Measurements from ENCODE around the gene CACNA2D3.

CACNA2D3 gene

DNA sequence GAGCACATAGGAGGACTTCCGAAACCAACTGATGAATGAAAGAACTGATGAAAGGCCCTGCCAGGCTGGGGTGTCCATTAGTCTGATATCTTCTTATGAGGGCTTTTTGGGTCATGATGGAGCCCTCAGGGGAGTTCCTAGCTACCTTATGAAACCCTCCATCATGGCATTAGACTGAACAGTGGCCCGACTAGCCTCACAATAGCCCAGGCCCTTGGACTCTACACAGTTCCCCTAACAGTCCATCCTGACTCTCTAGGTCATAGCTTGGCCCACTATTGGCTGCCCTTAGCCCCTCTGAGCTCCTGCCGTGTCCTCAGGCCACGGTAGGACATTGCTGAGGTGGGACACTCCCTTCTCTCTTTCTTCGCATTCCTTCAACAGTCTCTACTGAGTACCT is 365.9 kb downstream of the CACNA2D3 start:
- DNase-seq, result no peak

DNA sequence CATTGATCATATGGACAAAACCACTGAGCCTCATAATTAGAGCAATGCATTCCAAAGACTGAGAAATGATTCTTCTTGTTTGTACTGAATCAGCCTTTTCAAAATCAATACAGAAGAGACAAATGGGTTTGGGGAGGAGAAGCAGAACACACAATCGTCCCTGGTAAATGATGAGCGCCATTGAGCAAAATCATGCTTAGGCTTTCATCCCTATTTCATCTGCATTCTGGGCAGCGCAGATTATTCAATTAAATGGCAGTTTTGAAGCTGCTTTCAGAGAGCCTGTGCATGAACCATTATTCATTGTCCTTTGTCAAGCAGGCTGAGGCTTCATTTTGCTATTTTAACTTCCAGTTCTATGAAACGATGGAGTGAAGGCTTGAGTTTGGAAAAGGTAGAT is 371.9 kb downstream of the CACNA2D3 start:
- DNase-seq, result no peak

DNA sequence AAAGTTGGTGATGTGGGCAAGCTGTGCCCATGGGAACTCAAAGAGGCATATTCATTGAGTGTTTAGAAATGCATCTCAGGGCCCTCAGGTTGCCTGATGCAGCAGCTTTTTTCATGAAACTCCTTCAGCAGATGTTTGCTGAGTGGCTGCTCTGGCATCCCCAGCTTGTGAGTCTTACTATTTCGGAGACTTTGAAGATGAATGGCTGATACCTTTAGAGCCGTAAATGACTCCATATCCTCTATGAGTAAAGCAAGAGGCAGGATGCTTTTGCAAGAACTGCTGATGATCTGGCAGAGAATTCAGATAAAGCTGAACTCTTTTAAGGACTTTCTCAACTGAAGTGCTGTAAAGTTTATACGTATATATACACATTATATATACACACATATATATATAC is 384.3 kb downstream of the CACNA2D3 start:
- DNase-seq, result no peak

- no peak for DNase-seq
Measured at GRCh38 chr3:54507876-54508460, 385.6 kb downstream of the CACNA2D3 start.

- no peak for DNase-seq
Measured at GRCh38 chr3:54510506-54510905, 388.2 kb downstream of the CACNA2D3 start.

- no peak for DNase-seq
Measured at GRCh38 chr3:54511766-54512365, 389.5 kb downstream of the CACNA2D3 start.

DNA sequence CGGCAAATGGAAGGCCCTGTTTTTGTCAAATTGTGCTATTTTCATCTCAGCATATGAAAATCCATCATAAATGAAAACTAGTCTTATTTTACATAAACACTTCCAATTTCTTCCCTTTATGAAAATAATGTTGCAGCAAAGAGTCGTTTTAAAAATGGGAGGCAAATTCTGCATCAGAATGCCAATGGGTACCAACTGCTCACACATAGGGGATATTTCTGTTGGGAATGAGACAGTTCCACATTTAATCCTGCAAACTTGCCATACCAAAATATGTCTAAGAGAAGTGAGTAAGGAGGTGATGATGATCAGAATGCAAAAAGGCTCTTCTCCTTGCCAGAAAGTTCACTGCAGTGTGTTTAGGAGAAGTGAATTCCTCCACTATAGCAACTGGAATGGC is 391.7 kb downstream of the CACNA2D3 start:
- DNase-seq, result no peak

DNA sequence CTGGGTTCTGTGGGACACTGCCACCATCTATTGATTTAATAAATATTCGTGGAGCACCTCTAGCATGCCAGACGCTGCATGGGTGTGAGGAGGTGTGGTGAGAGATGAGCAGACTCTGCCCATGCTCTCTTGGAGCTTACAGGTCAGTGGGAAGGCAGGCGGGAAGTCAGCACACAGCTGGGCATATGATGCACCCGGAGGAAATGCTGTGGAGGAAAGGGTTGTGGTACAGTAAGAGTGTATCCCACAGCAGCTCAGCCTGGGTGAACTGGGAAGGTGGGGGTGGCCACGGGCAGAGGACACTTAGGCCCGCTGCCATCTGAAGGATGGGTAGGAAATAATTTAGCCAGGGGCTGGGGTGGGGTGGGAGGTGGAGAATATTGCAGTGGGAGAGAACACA is 392.1 kb downstream of the CACNA2D3 start:
- DNase-seq, result no peak

DNA sequence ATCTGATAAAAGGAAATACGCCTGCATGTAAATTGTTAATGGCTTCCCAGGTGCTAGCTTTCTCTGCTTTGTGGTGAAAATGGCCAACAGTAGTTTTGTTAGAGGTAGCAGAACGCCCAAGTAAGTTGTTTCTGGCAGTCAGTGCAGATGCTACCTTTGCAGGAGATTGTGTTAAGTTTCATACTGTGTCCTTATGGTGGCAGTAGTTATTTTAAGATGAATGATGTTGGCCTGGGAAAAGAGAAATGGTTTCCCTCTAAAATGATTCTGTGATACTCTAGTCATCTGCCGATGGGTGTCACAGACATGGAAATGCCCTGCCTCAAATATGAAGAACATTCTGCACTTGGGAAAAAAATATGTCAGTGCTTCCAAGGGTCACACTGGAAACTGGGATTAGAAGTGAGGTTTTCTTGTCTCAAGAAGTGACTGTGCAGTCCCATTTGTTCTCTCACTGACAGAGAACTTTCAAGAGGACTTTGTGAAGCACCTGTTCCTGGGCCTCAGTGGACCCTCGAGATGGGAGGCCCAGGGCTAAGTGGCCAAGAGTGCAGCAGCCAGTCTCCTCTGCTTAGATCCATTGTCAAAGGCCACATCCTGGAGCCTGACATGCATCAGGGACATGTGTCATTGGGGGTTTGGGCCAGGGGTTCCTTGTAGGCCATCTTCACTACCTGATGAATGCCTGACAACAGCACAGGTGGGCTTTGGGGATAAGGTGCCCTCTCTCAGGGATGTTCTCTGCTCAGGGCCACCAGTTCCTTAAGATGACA is 393.3 kb downstream of the CACNA2D3 start:
- DNase-seq, result no peak

DNA sequence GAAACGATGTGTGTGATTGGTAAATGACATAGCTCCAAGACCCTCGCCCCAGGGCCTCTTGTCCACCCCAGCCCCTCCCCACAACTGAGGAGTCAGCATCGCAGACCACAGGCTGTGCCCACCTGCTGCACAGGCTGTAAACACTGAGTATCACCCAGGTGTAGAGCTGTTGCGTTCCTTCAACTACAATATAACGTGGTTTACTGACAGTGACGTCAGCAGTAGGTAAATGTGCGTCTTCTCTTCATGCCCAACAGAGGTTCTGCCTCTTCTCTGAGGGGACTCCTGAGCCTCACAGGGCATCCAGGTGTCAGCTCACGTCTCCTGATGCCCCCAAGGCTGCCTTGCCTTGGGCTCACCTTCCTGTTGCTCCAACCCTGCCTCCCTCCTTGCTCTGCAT is 395.1 kb downstream of the CACNA2D3 start:
- no peak for DNase-seq

- DNase-seq, result no peak
Measured at GRCh38 chr3:54518011-54518675, 395.8 kb downstream of the CACNA2D3 start.

- no peak for DNase-seq
Measured at GRCh38 chr3:54519493-54519892, 397.1 kb downstream of the CACNA2D3 start.

DNA sequence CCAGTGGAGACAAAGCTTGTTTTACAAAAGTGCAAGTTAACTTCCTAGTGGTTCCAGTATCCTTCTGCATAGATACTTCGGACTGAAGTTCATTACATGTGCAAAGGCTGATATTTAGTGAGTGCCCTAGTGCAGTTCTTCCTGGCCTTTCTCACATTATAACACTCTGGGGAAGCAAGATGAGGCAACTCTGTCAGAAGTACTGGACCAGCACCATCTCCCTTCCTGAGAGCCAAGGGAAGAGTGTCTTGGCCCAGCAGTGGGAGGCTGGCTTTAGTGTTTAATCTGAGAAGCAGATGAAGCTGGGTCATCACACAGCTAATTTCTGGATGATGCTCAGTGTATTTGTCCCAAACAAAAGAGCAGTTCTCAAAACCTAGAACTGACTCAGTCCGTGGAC is 397.7 kb downstream of the CACNA2D3 start:
- no peak for DNase-seq

GRCh38 chr3:54527521-54527920 is 405.2 kb downstream of the CACNA2D3 start:
- DNase-seq, result no peak

DNA sequence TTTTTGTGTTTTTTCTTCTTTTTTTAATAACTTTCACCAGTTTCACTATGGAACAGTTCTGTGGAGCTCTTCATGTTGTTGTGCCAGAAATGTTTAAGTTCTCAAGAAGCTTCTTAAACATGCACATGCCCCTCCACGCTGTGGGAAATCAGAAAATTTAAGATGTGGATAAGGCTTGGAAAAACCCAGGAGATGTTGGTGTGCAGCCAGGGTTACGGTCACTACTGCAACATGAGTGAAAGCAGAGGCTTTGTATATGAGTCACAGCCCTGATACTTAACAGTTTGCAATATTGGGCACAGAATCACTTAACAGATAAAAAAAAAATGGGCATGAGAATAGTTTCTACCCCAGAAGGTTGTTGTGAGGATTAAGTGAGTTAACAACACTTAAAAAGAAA is 405.6 kb downstream of the CACNA2D3 start:
- no peak for DNase-seq

- DNase-seq, result no peak
Measured at GRCh38 chr3:54528668-54529067, 406.3 kb downstream of the CACNA2D3 start.

DNA sequence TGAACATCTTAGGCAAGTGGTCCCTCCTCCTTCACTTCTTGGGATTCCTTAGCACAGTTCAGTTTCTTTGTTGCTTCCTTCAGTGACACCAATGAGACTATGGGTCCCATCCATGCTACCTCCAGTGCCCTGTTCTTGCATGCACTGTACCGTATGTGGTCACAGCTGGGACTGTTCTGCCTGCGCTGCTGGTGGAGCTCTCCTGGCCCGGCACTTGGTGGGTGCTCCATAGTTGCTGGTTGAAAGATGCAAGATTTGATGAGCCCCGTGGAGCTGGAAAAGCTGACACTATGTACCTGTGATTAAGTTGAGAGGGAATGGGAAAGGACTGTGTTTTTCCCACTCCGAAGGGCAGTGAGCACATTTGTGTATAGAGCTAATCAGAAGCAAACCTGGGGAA is 407.7 kb downstream of the CACNA2D3 start:
- DNase-seq, result no peak

GRCh38 chr3:54530944-54531343 is 408.6 kb downstream of the CACNA2D3 start:
- DNase-seq, result no peak

- DNase-seq, result no peak
Measured at GRCh38 chr3:54531741-54532140, 409.4 kb downstream of the CACNA2D3 start.

DNA sequence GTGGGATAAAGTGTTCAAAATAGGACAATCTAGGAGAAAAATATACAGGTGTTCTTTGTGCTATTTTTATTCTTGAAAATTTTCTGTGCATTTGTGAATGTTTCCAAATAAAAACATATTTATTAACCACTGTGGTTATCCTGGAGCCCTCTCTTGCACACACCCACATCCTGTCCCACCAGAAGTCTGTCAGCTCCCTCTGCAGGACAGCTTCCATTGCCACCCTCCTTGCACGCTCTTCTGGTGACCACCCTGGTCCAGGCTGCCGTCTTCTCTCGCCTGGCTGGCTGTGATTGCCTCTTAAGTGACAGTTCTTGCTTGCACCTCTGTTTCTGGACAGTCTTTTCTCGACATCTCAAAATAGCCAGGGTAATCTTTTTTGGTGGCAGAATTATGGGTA is 411.5 kb downstream of the CACNA2D3 start:
- no peak for DNase-seq

DNA sequence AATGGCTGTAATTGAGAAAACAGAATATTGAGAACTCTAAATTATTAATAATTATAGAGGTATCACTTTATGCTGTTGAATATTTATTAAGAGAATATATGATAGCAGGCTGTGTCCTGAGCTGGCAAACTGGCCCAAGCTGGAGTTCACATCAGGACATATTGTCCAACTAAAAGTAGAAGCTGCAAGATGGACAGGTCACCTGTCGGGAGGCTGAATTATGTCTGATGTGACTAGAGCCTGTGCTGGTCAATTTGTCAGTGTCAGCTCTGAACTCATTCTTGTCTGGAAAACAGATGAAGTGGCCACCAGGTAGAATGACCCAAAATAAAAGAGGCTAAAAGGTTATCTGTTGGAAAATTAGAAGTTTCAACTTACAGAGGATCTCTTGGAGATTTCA is 413.3 kb downstream of the CACNA2D3 start:
- DNase-seq, result no peak

- DNase-seq, result no peak
Measured at GRCh38 chr3:54536450-54536849, 414.1 kb downstream of the CACNA2D3 start.

DNA sequence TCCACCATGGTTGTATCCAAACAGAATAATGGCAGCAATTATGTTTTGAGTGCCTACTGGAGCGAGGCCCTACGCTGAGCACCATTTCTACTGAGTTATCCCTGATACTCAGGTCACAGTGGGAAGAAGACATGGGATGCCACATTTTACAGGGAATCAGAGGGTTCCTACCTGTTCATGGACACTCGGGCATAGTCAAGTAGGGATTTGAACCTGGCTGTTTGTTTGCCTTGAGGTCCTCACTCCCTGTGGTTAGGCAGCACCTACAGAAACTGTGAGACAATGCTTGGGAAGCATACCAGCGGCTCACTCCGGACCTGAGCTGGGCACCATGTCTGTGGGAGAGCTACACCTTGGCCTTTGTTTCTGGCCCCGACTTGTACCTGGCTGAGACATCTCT is 415.2 kb downstream of the CACNA2D3 start:
- DNase-seq, result no peak

DNA sequence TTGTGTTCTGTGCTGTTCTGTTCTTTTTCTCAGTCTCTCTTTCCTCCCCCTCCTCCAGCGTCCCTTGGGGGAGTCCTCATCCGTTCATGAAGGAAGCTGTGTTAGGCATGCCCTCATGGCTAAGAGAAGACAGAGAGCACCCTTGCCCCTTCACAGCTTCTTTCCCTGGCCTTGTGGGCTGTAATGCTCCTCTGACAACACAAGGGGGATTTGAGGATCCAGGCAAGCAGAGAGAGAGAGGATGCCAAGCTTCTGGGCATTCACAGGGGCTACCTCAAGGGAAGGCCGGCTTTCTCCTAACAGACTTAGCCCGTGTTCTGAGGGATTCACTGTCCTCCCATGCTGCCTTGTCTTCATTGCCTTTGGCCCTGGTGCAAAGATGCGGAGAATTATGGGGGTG is 416.0 kb downstream of the CACNA2D3 start:
- DNase-seq, result no peak
